Measurements from ENCODE around the gene LMNA.
A peak's percentile ranks its signal among the peaks of the same experiment; 100 is the strongest.

The LMNA gene

DNA sequence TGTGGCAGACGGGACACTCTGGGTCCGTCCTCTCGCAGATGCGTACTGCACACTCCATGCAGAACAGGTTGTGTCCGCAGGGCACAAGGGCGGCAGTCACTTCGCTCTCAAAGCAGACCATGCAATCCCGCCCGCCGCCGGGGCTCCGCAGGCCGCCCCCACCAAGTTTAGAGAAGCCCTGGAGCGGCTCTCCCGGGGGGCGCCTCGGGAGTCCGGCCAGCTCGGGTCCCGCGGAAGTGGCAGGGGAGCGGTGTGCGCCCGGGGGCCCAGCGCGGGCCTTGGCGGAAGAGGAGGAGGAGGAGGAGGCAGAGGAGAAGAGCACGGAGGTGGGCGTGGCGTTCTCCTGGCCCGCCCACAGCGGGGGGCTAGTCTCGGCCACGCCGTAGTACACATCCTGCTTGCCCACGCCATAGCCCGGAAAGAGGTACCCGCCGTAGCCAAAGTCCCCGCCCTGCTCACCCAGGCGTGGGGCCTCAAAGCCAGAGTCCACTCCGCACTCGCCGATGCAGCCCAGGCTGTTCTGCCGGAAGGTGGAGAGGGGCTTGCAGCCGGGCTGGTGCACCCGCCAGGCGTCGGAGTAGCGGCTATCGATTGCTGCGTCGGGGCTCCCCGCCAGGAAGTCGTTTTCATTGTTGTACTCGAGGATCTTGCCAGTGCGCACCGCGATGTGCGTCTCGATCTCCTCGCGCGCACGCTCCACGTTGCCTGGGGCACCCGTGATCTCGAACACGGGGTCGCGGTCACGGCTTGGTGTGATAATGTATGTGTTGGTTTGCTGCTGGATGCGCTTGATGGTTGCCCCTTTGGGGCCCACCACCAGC lies 37.7 kb upstream of the LMNA start:
- TF ChIP-seq, protein P1, sequence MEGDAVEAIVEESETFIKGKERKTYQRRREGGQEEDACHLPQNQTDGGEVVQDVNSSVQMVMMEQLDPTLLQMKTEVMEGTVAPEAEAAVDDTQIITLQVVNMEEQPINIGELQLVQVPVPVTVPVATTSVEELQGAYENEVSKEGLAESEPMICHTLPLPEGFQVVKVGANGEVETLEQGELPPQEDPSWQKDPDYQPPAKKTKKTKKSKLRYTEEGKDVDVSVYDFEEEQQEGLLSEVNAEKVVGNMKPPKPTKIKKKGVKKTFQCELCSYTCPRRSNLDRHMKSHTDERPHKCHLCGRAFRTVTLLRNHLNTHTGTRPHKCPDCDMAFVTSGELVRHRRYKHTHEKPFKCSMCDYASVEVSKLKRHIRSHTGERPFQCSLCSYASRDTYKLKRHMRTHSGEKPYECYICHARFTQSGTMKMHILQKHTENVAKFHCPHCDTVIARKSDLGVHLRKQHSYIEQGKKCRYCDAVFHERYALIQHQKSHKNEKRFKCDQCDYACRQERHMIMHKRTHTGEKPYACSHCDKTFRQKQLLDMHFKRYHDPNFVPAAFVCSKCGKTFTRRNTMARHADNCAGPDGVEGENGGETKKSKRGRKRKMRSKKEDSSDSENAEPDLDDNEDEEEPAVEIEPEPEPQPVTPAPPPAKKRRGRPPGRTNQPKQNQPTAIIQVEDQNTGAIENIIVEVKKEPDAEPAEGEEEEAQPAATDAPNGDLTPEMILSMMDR (conservative IDR thresholded peaks at IDR 0.05; ENCODE audit: control insufficient read depth, insufficient read depth, low read depth, low read length): no peak
- H3K4me3 ChIP-seq (ENCODE audit: control insufficient read depth, low read depth, low read length): peak overlapping the region; percentile 40

GRCh38 chr1:156077430-156077760 lies 37.1 kb upstream of the LMNA start:
- no peak for DNase-seq (ENCODE audit: low read depth)
- TF ChIP-seq, protein P1 (conservative IDR thresholded peaks at IDR 0.05; ENCODE audit: control insufficient read depth, insufficient read depth, low read depth, low read length): no peak
- no peak overlapping the region for H3K4me3 ChIP-seq (ENCODE audit: control insufficient read depth, low read depth, low read length)

More for the DNA sequence above, 37.7 kb upstream of the LMNA start:
- peak; percentile 22 for DNase-seq (ENCODE audit: low read depth)

DNA sequence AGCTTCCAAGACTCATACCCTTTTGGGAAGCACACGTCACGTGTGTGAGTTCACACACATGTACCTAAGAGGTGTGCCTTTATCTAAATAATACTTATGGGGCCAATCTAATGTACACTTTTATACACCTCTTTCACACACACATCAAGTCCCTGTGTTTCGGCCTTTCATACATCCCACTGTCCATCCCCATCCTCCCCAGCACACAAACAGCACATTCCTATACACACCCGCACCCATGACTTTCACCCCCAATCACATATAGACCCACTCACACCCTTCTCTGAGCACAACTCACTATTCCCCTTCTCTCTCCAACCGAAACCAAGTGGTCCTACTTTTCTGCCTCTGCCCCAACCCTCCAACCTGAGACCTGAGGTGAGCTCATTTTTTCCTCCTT lies 35.8 kb upstream of the LMNA start:
- no peak overlapping the region for H3K4me3 ChIP-seq (ENCODE audit: control insufficient read depth, low read depth, low read length)
- DNase-seq (ENCODE audit: low read depth): no peak
- TF ChIP-seq, protein P1 (conservative IDR thresholded peaks at IDR 0.05; ENCODE audit: control insufficient read depth, insufficient read depth, low read depth, low read length): no peak

DNA sequence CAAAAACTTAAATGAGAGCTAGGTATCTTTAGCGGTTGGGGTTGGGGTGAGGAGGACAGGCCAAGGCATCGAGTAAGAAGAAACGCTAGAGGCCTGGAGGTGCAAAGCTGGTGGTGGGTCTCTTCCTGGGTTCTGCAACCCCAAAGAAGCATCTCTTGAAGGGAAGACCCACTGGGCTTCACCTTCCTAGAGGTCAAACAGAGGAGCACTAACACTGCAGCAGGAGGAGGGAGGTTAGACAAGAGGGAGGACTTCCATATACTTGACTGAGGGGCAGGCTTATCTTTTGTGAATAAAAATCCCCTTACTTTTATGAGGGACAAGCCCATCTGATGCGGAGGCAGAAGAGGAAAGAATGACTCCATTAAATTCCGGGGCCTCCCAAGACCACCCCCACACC lies 34.7 kb upstream of the LMNA start:
- no peak for DNase-seq (ENCODE audit: low read depth)
- TF ChIP-seq, protein P1 (conservative IDR thresholded peaks at IDR 0.05; ENCODE audit: control insufficient read depth, insufficient read depth, low read depth, low read length): no peak
- H3K4me3 ChIP-seq (ENCODE audit: control insufficient read depth, low read depth, low read length): no peak overlapping the region

- DNase-seq (ENCODE audit: low read depth): no peak
- H3K4me3 ChIP-seq (ENCODE audit: control insufficient read depth, low read depth, low read length): no peak overlapping the region
- TF ChIP-seq, protein P1 (conservative IDR thresholded peaks at IDR 0.05; ENCODE audit: control insufficient read depth, insufficient read depth, low read depth, low read length): no peak
Observed at GRCh38 chr1:156080241-156080862, 34.2 kb upstream of the LMNA start.

DNA sequence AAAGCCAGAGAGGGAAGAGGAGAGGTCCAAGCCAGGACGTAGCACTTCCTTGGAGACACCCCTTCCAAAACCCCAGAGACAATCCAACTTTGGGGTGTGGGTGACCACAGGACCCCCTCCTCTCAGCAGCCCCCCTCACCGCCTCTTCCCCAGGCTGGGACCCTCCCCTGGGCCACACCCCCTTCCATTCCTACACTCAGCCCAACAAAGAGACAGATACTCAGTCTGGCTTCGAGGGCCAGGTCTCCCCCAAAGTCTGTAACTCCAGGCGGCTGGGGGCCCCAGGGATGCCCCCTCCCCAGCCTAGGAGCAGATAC lies 33.7 kb upstream of the LMNA start:
- TF ChIP-seq, protein P1 (conservative IDR thresholded peaks at IDR 0.05; ENCODE audit: control insufficient read depth, insufficient read depth, low read depth, low read length): no peak
- no peak for DNase-seq (ENCODE audit: low read depth)
- H3K4me3 ChIP-seq (ENCODE audit: control insufficient read depth, low read depth, low read length): peak overlapping the region; percentile 46

Data from fibroblast of mammary gland (primary cell).